ENCODE results near the gene KCNAB2.

The KCNAB2 gene

DNA sequence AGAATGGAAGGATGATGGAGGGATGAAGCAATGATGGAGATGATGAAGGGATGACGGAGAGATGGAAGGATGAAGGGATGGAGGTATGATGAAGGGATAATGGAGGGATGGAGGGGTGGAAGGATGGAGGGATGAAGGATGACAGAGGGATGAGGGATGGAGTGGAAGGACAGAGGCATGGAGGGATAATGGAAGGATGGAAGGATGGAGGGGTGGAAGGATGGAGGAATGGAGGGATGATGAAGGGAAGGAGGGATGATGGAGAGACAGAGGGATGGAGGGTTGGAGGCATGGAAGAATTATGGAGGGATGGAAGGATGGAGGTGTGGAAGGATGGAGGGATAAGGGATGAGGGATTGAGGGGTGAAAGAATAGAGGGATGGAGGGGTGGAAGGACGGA is 62.8 kb downstream of the KCNAB2 start:
- no peak for DNase-seq (ENCODE audit: low read depth in 2 of 2)

DNA sequence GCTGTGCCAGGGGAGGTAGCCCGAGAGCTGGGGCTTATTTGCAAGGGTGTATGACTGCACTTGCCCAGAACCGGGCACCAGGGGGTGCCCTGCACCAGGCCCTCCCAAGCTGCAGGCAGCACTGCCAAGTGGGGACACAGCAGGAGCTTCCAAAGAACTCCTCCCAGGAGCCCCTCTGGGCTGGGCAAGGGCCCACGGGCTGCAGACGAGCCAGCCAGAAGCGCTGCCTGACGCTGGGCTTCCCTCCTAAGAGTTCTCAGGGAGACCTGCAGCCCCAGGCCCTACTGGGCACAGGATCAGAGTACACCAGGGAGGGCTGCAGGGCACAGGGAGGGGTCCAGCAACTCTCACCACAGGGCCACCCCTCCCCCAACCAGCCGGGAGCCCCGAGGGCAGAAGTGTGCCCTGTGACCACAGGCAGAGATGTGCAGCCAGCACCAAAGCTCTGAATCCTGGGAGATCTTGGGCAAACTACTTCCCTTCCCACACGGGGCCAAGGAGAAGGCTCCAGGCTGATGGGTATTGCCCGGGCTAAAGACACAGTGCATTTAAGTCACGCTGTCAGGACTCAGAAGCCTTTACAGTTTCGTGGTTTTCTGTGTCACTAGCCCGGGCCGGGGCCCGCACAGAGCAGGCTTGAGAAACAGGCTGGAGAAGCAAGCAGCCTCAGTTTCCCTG is 63.4 kb downstream of the KCNAB2 start:
- peak; percentile 21 to 27 for DNase-seq (ENCODE audit: low read depth in 2 of 2)

DNA sequence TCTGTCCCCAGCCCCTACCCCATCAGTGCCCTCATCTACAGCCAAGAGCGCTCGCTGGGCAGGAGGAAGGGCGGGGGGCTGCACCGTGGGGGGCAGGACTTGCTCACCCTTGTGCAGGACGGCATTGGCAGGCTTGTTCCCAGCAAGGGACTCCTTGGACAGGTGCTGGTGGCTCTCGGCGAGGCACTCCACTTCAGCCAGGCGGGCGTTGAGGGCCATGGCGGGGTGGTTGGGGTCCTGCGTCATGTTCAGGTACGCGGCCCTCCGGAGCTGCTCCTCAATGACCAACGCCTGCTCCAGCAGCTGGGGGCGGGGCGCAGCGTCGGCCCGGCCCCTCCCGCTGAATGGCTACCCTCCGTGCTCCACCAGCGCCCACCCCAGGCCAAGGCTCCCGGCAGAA is 64.0 kb downstream of the KCNAB2 start:
- DNase-seq (ENCODE audit: low read depth in 2 of 2): no peak

DNA sequence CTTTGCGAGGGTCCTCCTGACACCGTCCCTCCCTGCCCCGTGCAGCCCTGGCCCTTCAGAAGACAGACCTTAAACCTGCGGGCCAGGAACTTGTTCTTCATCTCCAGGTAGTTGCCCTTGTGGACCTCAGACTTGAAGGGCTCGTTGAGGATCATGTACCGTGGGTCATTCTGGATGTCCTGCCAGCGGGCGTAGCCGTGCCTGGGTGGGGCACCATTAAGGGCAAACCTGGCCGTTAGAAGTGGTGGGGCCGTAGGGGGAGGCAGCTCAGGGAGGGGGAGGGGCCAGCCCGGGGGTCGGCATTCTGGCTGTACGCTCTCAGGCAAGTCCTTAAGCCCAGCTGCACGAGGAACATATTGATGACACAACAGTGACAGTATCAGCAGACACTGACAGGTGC is 64.6 kb downstream of the KCNAB2 start:
- no peak for DNase-seq (ENCODE audit: low read depth in 2 of 2)

DNA sequence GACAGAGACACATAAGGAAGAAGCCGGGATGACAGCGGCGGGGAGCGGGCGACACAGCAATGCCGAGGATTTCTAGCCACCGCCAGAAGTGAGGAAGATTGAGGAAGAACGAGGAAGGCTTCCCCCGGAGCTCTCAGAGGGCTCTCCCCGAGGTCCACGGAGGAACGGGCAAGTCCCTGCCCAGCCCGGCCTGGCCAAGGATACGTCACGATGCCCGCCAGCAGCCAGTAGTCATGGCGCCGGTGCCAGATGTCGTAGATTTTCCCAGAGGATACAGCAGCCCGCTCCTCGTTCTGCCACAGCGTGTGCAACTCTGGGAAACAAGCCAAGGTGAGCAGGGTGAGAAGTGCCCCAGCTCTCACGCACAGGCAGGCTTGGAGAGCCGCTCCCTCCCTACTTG is 65.9 kb downstream of the KCNAB2 start:
- DNase-seq (ENCODE audit: low read depth in 2 of 2): no peak

DNA sequence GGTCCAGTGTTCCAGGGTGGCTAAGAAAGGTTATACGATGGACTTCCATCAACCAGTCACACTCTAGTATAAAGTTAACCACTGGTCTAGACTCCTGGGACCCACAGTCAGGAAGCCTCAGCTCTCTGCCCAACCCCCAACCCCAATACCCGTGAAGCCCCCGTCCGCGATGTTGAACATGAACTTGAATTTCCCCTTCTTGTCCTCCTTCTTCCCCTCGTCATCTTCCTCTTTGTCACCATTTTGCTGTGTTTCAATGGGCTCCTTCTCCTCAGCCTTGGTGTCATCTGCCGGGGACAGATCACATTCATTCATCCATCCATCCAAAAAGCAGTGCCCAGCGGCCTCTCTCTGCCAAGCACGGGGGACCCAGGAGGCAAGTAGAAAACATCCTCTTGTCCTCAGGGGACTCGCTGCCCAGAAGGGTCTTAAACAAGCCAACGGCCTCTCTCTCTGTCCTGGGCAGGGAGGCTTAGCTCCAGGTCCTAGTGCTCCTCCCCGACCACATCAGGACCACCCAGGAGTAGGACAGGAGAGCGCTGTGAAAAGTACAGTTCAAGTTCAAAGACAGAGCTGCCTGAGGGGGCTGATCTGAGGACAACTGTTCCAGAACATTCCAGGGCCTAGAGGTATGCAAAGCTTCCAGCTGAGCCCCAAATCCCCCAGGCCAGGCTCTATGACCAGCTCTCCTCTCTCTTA is 66.5 kb downstream of the KCNAB2 start:
- no peak for DNase-seq (ENCODE audit: low read depth in 2 of 2)

DNA sequence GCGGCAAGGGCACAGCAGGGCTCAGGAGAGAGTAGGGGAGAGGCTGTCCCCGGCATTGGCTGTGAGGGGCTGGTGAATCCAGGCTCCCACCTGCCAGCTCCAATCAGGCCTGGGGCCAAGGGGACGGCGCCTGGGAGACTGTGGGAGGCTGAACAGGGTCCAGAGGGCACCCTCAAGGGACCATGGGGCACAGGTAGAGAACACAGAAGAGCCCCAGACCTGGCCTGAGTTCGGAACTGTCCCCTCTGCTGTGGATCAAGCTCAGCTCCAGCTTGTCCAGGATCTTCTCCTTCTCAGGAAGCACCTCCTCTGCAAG is 67.0 kb downstream of the KCNAB2 start:
- no peak for DNase-seq (ENCODE audit: low read depth in 2 of 2)

DNA sequence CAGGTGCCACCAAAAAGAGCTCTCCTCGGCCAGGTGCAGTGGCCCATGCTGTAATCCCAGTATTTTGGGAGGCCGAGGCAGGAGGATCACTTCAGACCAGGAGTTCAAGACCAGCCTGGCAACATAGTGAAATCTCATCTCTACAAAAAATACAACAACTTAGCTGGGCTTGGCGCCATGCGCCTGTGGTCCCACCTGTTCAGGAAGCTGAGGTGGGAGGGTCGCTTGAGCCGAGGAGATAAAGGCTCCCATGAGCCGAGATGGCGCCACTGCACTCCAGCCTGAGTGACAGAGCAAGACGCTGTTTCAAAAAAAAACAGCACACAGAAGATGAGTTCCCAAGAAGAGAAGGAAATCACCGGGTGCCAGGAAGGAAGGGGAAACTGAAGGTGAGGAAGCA is 67.4 kb downstream of the KCNAB2 start:
- no peak for DNase-seq (ENCODE audit: low read depth in 2 of 2)

DNA sequence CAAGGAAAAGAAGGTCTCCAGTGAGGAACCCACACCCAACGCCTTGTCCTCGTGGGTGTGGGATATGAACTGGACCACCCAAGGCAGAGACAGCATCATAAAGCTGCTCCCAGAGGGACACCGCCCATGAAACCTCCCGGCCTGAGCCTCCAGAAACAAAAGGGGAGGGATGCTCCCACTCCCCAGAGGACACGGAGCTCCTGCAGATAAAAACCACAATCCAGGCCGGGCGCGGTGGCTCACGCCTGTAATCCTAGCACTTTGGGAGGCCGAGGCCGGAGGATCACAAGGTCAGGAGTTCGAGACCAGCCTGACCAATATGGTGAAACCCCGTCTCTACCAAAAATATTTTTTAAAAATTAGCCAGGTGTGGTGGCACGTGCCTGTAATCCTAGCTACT is 68.1 kb downstream of the KCNAB2 start:
- DNase-seq (ENCODE audit: low read depth in 2 of 2): no peak

DNA sequence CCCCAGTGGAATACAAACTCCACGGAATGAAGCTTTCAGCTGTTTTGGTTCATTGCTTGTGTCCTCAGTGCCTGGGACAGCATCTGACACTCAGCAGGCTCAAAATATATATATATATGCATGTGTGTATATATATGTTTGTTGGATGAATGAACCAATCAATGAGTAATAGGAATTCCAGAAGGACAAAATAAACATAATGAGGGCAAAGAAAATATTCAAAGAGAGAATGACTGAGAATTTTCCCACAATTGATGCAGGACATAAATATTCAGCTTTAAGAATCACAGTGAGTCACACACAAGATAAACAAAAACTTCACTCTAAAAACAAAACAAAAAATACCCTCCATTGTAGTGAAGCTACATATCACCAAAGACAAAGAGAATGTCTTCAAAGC is 70.4 kb downstream of the KCNAB2 start:
- no peak for DNase-seq (ENCODE audit: low read depth in 2 of 2)

DNA sequence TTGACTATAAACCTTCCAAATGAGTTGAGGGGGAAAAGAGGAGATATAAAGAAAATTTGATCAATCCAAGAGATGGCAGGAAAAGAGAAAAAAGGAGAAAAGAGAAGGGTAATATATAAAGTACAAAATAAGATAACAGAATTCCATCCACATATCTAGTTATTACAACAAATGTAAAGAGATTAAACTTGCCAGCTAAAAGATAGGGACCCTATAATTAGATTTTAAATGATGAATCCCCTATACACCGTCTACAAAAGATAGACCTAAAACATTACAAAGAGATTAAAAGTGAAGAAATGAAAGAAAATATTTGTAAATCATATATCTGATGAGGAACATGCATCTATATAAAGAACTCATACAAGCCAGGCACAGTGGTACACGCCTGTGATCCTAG is 71.4 kb downstream of the KCNAB2 start:
- no peak for DNase-seq (ENCODE audit: low read depth in 2 of 2)

DNA sequence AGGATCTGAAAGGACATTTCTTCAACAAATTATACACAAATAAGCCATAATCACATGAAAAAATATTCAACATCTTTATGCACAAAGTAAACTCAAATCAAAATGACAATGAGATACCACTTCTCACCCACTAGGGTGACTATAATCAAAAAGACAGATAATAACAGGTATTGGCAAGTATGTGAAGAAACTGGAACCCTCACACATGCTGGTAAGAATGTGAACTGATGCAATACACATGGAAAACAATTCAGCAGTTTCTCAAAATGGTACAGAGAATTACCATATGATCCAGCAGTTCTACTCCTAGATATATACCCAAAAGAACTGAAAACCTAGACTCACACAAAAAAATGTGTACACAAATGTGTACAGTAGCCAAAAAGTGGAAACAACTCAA is 71.9 kb downstream of the KCNAB2 start:
- no peak for DNase-seq (ENCODE audit: low read depth in 2 of 2)

DNA sequence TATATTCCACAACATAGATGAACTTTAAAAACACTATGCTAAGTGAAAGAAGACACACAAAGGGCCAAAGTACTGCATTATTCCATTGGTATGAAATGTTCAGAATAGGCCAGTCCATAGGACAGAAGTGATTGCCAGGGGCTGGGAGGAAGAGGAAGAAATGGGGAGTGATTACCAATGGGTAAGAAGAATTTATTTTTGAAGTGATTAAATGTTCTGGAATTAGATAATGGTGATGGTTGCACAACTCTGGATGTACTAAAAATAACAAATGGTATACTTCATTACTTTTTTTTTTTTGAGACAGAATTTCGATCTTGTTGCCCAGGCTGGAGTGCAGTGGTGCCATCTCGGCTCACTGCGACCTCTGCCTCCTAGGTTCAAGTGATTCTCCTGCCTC is 72.7 kb downstream of the KCNAB2 start:
- DNase-seq (ENCODE audit: low read depth in 2 of 2): no peak

DNA sequence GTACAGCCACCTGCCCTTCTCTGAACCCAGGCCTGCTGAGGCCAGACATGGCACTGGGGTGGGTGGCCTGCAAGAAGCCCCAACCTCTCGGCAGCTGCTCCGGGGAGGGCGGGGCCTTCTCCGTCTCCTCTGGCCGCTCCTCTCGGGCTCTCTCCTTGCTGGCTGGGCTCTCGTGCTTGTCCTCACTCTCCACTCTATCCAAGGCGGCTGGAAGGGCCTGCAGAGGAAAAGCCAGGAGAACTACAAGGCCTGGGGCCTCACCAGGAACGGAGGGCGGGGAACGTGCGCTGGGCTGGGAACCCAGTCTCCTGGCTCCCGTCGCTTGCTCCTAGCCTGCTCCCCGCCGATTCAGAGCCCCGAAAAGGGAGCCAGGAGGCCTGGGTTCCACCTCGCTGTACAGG is 75.3 kb downstream of the KCNAB2 start:
- no peak for DNase-seq (ENCODE audit: low read depth in 2 of 2)

DNA sequence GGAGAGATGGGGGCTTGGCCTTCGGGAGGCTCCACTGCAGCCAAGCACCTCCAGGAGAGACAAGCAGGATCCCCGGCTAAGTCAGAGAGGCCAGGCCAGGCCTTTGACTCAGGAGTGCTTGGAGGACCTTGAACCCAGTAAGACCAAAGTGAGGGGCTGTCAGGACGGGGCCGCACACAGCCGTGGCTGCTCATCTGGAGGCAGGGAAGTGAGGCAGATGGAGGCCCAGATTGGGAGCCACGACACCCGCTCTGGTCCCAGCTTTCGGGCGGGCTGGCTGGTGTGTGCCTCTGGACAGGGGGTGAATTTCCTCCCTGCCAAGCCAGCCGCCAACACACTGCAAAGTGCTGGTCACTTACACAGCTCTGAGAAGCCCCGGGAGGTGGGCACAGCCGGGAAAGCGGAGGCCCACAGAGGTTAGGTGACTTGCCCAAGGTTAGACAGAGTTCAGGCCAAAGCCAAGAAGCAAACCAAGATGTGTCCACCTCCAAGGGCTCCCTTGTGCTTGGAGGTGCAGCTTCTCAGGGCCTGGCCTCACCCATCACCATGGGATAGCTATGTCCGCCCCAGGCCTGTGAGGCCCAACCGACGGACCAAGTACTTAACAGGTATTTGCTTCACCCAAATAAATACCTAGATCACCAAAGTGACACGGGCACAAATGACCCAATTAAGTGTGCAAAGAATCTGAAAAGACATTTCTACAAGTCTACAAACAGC is 76.1 kb downstream of the KCNAB2 start:
- no peak for DNase-seq (ENCODE audit: low read depth in 2 of 2)

DNA sequence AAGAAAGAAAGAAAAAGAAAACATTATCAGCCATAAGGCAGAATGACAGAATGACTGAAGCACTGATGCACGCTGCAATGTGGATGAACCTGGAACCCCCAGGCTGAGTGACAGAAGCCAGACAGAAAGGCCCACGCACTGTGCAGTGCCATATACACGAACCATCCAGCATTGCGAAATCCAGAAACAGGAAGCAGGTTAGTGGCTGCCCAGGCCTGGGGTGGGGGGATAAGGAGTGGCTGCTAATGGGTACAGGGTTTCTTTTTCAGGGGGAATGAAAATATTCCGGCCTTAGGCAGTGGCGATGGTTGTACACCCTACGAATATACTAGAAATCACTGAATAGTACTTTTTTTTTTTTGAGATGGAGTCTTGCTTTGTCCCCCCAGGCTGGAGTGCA is 77.4 kb downstream of the KCNAB2 start:
- no peak for DNase-seq (ENCODE audit: low read depth in 2 of 2)

DNA sequence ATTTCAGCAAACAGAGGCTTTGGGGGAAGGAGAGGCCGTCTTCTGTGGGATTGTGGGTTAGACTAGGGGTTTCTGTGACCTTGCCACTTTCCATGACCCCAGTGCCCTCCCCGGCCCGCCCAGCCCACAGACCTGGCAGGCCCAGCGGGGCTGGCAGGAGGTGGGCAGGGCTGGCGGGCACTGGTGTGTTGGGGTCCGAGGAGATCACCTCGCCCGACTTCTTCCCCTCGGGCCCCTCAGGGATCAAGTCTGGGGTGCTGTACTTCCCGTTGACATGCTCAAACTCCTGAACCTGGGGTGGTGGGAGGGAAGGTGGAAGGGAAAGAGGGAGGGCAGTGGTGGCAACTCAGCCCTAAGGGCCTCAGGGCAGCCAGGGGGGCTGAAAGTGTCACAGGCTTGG is 78.1 kb downstream of the KCNAB2 start:
- DNase-seq (ENCODE audit: low read depth in 2 of 2): no peak

DNA sequence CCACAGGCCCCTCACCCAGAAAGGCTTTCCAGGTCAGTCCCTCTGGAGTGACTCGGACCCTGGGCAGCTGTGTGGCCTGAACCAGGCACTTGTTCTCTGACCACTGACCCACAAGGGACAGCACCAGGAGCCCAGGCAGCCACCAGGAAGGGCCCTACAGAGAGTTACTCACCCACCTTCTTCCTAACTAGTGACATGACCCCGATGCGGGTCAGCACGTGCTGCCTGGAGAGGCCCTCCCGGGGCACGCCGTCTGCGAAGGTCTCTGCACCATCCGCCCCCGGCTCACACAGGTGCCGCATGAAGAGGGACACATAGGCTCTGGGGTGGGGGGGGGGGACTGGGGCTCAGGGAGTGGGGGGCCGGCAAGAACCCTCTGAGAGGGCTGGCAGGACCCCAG is 78.7 kb downstream of the KCNAB2 start:
- no peak for DNase-seq (ENCODE audit: low read depth in 2 of 2)

DNA sequence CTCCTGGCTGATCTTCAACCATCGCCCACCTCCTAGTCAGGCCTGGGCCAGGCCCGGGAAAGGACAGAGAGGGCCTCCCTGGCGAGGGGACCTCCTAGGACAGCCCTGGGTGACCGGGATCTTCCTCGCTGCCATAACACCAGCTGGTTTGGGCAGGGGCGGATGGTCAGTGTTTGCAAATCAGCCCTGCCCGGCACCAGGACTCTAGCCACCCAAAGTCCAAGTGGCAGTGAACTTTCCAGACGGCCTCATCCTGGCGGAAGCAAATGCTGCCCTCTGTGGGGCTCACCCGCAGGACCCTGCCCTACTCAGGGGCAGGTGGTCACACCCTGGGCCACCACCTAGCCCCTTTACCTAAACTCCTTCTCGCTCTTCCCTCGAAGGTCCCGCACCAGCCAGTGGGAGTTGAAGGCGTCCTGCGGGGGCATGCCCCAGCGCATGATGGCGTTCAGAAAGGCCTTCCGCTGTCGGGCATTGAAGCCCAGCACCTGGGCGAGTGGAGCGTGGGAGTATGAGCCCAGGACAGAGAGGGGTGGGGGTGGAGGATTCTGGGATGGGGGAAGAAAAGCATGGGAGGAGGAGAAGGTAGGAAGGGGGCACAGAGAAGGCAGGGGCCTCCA is 79.2 kb downstream of the KCNAB2 start:
- no peak for DNase-seq (ENCODE audit: low read depth in 2 of 2)

DNA sequence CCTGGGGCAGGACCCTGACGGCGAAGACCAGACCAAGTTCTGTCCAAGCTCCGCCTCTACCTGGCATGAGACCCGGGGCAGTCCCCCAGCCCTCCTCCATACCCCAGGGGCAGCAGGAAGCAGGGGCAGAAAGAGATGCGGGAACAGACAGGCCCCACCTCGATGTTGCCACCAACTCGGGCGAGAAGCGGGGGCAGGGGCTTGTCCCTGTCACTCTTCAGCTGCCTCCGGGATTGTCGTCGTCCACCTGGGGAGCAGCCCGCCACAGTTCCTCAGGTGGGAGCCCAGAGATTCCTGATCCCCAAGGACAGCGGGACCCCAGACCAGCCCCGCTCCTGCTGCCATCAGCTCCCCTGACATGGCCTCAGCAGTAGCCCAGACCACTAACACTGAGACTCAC is 79.7 kb downstream of the KCNAB2 start:
- DNase-seq (ENCODE audit: low read depth in 2 of 2): no peak

DNA sequence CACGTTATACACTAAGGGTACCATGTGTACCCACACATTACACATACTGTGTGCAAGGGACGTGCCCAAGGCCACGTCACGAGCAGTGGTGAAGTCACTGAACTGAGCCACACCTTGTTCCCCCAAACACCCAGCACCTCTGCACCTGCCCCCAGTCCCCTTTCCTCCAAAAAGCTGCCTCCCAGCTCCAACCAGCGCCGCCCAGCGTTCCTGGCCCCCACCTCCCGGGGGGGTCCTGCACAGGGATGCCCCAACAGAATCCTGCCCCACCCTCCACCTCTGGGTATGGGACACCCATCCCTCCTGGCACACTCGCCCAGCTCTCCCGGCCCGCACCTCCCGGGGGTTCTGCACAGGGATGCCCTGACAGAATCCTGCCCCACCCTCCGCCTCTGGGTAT is 80.3 kb downstream of the KCNAB2 start:
- DNase-seq (ENCODE audit: low read depth in 2 of 2): no peak

DNA sequence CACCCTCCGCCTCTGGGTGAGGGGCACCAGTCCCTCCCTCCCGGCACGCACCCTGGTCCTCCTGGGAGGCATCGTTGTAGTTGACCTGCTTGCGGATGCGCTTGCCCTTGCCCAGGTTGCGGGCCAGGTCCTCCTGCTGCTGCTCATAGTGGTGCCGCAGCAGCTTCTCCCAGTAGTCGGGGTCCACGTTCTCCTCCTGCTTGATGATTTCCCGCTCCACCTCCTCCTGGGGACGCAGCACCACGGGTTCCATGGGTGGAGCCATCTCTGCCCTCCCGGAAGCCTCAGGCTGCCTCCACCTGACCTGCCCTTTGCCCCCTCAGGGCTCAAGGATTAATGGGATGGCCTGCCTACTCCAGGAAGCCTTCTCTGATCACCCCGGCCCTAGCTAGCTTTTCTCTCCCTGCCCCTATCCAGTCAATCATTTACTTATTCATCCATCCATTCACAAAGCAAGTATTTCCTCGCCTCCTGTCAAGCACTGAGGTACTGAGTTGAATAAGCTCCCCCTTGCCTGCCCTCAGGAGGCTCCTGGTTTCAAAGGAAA is 80.9 kb downstream of the KCNAB2 start:
- no peak for DNase-seq (ENCODE audit: low read depth in 2 of 2)

Data from stimulated activated CD4-positive, alpha-beta T cell treated with anti-CD3 and anti-CD28 coated beads, Interleukin-15, amount 100 ng/mL, for 48 hours (primary cell).